OCI-LY3 (cell line): ENCODE data around the gene EVI5L.

Source experiments
- CTCF ChIP-seq: fragments of 200-600, 300-600 bp; sonication (generic); IDR thresholded peaks from 2 replicates; pipeline ENCODE4 v1.5.1; 2014; ENCODE audit warnings: antibody characterized with exemption, low read length, low read depth
- EZH2phosphoT487 ChIP-seq: fragments of 200-600 bp; shearing (Covaris generic); IDR thresholded peaks from 2 replicates; pipeline ENCODE4 v1.6.1; 2018; ENCODE audit warnings: antibody characterized with exemption, mixed run types, low read depth

- TF ChIP-seq CTCF = no peak
- TF ChIP-seq EZH2phosphoT487 = no peak
Measured at GRCh38 chr19:7848779-7849457, 18.9 kb downstream of the EVI5L start.
